ENCODE results near the gene ATP5PO. TPM values are rescaled to one million over a fixed set of nuclear protein-coding genes. Genes with fewer than 3 reads are reported as not detected.

The ATP5PO gene
- total RNA-seq, 1 donor from 2014 or later = 835 TPM

DNA sequence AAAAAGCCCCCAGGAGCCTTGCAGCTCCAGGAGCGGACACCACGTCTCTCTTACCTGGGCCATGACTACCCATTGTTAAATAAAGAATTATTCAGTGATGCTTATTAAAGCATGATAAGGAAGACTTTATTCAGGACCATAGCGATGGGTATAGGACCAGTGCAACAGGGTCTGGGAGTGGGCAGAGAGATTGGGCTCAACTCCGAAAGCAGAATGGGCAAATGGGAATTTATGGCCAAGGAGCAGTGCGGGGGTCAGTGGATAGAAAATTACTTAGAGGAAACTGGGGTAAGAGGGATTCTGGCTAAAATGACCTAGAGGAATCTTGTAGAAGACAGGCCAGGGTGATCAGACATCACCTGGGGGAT lies 580 bp upstream of the ATP5PO start:
- ATAC-seq (ENCODE audit: poor library complexity) (peak; percentile 1), DNase-seq (no peak)
- intact Hi-C loops (cut with DNase I) = loop anchor here (10.0 kb wide), 1 partner anchor 699 kb away; the partner anchor contains the start of gene RCAN1

DNA sequence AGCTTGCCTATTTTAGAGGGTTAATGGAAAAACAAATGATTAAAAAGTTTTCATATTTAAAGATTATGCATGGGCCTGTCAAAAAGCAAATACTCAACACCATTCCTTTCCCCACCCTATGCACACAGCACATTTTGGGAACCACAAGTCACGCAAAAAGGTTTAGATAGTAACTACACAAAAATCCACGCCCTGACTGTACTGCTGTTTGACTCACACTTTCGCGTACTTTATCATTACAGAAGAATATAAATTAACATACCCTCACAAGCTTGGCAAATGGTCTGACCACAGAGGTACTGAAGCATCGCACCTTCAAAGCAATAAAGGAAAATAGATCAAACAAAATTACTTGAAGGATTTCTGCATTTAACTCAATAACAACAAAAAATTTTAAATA lies 1.4 kb downstream of the ATP5PO start:
- intact Hi-C loops (cut with DNase I) = loop anchor here (10.0 kb wide), 1 partner anchor 701 kb away; the partner anchor contains the start of gene RCAN1
- DNase-seq = no peak
- no peak for ATAC-seq (ENCODE audit: poor library complexity)

DNA sequence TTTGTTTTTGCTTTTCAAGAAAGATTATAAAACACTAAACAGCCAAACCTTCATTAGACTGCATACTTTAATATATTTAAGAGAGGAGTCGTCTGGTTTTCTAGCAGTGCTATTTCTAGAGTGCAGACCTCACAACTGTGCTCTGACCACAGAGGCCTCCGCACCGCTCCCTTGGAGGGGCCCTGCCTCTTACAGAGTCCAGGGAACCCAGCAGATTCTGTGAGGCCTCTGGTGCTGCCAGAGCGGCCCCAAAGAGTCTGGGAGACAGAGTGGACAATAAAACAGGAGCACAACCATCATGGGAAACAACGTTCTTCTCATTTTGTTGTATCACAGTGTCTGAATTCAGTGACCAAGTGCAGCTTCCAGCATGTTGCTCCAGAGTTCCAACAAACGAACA lies 5.8 kb downstream of the ATP5PO start:
- DNase-seq (no peak), ATAC-seq (ENCODE audit: poor library complexity) (peak; percentile 18)
- intact Hi-C loops (cut with DNase I) = loop anchor here (10.0 kb wide), 1 partner anchor 705 kb away; the partner anchor contains the start of gene RCAN1

DNA sequence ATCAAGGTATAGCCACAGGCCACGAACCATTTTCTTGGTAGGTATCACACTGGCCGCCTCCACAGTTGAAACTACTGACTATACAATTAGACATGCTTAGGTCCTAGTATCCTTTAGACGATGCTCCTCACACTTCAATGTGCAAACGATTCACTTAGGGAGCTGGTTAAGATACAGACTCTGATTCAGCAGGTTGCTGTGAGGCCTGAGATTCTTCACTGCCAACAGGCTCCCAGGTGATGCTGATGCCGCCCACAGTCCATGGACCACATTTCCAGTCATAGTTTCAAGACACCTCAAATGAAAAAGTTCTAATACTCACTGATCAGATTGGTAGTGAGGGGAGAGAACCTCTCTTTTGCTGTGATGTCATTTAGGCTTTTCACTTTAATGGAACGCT lies 6.8 kb downstream of the ATP5PO start:
- ATAC-seq (ENCODE audit: poor library complexity) = no peak
- DNase-seq = no peak
- intact Hi-C loops (cut with DNase I) = no loop called here

DNA sequence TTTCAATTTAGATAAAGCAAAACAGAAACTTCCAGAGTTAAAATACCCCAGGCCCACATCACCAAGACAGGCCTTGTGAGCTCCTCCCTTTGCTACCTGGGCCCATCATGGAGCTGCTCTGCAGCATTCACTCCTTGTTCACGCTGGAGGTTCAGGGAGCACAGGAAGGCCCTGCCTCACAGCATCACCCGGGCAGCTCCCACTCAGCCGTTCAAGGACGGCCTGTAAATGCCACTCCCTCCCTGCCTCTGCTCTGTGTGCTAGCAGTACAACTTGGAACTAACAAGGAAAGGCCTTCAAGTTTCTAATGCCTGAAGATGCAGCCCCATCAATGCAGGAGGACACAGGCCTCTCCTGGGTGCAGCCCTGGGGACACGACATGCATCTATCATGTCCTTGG lies 11.6 kb downstream of the ATP5PO start:
- intact Hi-C loops (cut with DNase I) = no loop called here
- no peak for DNase-seq
- no peak for ATAC-seq (ENCODE audit: poor library complexity)

DNA sequence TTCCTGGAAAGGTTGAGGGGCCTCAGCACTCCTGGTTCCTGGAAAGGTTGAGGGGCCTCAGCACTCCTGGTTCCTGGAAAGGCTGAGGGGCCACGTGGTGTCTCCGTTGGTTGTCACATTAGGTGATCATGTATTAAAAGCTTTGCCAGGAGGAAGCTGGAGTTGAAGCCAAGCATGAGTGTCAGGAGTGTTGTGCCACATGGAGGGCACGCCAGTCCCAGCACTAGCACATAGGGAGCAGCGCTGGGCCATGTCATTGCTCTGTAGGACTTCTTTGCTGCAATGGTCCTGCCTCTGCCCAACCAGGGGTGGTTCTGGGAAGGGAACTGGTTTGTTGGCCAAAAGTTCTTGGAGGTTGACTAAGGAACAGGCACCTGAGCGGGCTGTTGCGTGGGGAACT lies 13.3 kb downstream of the ATP5PO start:
- intact Hi-C loops (cut with DNase I) = no loop called here
- no peak for DNase-seq
- peak; percentile 66 for ATAC-seq (ENCODE audit: poor library complexity)

DNA sequence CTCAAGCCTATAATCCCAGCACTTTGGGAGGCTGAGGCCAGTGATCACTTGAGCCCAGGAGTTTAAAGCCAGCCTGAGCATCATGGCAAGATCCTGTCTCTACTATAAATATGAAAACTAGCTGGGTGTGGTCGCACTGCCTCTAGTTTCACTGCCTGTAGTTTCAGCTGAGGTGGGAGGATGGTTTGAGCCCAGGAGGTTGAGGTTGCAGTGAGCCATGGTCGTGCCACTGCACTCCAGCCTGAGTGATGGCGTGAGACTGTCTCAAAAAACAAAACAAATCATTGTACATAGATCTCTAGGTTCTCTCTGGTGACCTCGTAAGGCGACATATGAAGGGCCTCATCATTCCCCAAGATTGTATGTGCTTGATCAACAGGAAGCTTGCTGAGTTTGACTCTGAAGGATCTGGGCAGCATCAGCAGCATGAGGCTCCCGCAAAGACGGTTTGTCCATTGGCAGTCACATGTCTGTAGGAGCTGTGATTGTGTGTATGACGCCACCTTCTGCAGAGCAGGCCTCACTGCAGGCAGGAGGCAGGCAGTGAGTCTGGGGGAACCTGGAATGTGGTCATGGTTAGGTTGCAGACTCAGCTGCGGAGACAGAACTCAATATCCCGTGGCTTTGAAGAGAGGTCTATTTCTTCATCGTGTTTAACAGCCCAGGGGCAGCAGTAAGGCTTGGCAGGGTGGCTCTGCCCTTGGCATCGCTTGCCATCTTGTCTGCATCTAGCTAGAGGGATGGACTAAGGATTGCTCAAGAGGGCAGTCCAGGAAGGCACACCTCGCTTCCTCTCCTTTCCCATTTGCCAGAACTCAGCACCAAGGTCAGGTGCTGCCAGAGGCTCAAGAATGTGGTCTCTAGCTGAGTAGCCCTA lies 14.0 kb downstream of the ATP5PO start:
- ATAC-seq (ENCODE audit: poor library complexity) = peak; percentile 64
- no peak for DNase-seq

DNA sequence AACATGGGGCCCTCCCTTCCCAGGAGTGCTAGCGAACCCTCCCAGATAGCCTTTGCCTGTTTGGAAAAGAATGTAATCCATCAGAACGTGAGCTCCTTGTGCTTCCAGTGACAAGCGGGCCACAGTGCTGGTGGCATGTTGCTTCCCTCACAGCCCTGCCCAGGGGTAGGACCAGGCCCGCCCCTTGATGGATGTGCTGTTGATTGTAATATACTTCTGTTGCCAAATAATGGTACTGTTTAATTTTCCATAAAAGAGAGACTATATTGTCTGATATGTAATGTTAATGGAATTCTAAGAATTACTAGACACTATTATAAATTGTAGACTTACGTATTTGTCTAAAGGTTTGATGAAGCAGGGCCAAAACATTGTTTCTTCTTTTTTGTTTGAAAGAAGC lies 16.4 kb downstream of the ATP5PO start:
- intact Hi-C loops (cut with DNase I) = no loop called here
- no peak for DNase-seq
- ATAC-seq (ENCODE audit: poor library complexity) = no peak

More for the DNA sequence above, 14.0 kb downstream of the ATP5PO start:
- intact Hi-C loops (cut with DNase I) = no loop called here

DNA sequence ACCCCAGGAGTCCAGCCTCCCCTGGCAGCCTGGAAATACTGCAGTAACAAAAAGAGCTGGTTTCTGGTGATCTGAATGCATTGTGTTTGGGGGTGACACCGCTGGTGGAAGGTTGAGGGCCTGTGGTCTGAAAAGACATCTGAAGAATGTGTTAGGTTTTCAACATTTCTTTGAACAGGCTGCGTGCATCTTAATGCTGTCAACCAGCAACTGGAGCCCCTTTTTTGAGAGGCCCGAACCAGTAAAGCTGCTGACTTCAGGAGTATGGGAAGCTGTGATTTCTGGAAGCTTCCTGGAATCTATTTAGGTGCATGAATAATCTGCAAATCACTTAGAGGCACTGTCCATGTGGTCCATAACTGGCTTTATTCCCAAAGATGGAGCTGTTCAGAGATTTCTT lies 17.0 kb downstream of the ATP5PO start:
- intact Hi-C loops (cut with DNase I) = no loop called here

DNA sequence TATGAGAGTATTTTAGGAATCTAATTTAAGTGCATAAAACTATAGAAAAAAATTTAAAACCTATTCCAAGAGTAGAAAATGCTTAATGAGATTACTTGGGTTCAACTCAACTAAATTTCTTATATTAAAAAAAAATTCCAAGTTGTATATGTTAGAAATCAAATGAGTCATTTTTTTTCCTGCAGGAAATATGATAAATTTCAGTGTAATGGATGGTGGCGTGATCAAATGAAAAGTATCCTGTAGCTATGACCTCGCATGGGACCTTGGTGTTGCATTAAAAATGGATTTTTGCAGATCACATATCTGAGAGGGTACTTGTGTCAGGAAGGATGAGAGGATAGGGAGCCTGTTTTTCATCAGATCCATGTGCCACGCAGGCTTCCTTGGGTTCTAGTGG lies 17.9 kb downstream of the ATP5PO start:
- DNase-seq (no peak), ATAC-seq (ENCODE audit: poor library complexity) (no peak)
- intact Hi-C loops (cut with DNase I) = no loop called here

More for the DNA sequence above, 17.0 kb downstream of the ATP5PO start:
- ATAC-seq (ENCODE audit: poor library complexity) (no peak), DNase-seq (no peak)

DNA sequence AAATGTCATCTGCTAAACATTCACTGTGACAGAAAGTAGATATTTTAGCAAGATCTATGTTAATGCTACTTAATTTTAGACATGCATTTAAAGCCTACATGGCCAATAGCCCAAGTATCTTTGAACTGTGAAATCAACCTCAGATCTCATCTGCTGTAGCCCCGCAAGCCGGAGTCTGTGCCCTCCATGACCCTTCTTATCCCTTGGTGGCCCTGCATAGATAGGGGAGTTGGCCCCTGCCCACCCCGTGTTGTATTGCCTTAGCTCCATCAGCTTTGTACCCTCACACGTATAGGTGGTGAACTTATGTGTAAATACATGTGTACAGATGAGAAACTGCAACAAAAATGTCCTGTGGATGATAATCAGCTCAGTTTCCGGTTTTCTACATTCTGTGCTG lies 18.5 kb downstream of the ATP5PO start:
- DNase-seq = no peak
- ATAC-seq (ENCODE audit: poor library complexity) = no peak
- intact Hi-C loops (cut with DNase I) = no loop called here

DNA sequence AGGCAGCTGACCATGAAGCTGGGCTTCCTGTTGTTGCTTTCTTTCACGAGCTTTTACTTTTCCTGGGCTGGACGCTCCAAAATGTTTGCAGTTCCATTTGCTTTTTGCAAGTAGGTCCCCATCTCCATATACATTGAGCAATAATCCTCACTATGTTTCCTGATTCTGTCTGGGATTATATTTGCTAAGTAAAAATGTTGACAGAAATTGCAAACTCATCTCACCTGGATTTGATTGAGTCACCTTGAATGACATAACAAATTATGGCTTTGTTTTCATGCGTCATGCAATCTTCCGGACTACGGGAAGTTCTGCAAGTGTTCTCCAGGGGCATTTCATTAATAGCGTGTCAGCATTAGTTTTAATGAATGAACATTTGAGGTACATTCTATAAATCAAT lies 18.9 kb downstream of the ATP5PO start:
- intact Hi-C loops (cut with DNase I) = no loop called here
- DNase-seq (no peak), ATAC-seq (ENCODE audit: poor library complexity) (no peak)

DNA sequence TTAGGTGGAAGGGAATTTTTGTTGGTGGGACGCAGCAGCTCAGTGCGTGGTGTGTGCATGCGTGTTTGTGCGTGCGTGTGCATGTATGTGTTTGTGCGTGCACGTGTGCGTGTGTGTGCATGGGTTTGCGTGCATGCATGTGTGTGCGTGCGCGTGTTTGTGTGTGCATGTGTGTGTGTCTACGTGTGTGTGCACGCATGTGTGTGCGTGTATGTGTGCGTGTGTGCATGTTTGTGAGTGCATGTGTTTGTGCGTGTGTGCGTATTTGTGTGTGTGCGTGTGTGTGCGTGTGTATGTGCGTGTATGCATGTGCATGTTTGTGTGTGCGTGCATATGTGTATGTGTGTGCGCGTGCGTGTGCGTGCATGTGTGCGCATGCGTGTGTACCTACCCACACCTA lies 20.2 kb downstream of the ATP5PO start:
- intact Hi-C loops (cut with DNase I) = no loop called here
- DNase-seq = no peak
- ATAC-seq (ENCODE audit: poor library complexity) = no peak

DNA sequence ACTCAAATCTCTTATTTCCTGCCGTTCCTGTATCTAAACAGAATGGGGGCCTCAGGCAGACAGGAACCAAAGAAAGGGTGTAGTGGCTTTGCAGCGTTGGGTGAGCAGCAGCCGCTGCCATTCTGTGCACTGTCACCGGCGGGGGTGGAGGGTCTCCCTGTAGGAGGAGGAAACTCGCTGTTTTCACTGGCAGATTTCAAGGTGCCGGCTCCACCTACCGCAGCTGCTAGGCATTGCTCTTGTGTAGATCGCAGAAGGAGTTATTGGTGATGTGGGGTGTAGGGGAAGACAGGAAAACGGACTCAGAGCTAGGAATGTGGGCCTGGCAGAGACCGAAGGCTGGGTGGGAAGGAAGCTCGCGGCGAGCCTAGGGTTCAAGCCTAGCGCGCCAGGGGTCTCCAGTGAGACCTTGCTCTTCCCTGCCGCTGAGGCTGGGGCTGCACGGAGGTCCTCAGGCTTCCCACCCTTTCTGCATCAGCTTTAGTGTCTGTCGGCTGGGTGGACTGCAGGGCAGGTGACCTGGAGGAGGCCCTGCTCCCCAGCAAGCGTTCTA lies 20.8 kb downstream of the ATP5PO start:
- intact Hi-C loops (cut with DNase I) = no loop called here
- DNase-seq (peak; percentile 89), ATAC-seq (ENCODE audit: poor library complexity) (peak; percentile 94)

DNA sequence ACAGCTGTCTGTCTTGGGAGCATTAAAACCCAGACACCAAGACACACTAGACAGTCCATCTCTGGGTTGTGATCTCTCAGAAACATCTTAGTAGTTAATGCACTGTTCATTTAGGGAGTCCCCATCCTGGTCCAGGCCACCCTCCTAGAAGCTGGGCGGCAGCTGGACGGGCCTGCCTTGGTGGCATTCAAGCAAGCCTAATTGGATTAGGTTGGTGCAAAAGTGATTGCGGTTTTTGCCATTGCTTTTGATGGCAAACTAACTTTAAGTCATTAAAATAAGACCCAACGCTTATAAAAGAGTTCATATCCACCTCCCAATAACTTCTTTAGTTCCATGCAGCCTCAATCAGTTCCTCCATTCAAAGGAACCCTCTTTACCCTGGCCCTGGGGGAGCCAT lies 21.7 kb downstream of the ATP5PO start:
- DNase-seq (no peak), ATAC-seq (ENCODE audit: poor library complexity) (no peak)
- intact Hi-C loops (cut with DNase I) = no loop called here

DNA sequence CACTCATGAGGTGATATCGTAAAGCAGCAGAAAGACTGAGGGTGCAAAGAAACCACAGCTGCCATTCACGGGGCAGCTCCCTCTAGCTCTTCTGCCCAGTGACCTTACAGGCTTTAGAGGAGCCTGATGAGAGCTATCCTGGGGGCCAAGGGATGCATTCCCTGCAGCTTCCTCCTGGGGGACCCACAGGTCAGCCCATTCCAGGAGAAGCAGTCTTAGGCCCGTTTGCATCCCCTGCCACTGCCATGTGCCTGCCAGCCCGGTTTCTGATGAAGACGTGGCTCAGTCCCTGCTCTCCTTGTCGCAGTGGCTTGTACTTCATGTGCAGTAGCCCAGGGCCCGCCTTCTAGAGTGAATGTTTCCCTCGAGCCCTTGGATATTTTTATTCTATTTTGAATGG lies 22.8 kb downstream of the ATP5PO start:
- ATAC-seq (ENCODE audit: poor library complexity) (no peak), DNase-seq (no peak)
- intact Hi-C loops (cut with DNase I) = no loop called here

DNA sequence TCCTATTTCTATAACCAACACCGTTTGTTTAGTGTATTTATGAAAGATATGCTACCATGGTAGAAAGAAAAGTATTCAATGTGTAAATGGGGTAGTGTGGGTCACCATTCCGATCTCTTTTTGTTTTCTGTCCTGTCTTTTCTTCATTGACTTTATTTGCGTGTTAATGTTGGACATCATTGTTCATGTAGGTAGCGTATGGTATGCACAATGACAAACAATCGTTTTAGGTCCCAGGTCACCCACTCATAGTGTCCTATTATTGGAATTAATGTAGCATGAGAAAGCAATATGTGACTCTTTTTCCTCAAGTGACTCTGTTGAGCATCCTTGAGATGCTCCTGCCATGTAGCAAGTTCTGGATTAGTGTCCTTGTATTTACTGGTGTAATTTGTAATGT lies 25.4 kb downstream of the ATP5PO start:
- DNase-seq (no peak), ATAC-seq (ENCODE audit: poor library complexity) (no peak)
- intact Hi-C loops (cut with DNase I) = no loop called here

DNA sequence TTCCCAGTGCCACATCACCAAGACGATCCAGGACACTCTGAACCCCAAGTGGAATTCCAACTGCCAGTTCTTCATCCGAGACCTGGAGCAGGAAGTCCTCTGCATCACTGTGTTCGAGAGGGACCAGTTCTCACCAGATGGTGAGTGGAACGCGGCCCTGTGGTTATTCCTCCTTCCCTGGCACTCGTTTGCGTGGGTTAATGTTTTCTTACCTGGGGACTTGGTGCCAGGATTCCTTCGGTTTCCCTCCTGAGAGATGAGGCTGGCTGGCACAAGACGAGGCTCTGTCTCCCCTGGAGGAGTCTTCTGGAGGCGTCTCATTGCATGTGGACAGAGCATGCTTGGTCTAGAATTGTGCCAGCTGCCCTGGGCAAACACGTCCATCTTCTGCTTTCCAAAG lies 29.3 kb downstream of the ATP5PO start:
- intact Hi-C loops (cut with DNase I) = no loop called here
- no peak for ATAC-seq (ENCODE audit: poor library complexity)
- DNase-seq = no peak

DNA sequence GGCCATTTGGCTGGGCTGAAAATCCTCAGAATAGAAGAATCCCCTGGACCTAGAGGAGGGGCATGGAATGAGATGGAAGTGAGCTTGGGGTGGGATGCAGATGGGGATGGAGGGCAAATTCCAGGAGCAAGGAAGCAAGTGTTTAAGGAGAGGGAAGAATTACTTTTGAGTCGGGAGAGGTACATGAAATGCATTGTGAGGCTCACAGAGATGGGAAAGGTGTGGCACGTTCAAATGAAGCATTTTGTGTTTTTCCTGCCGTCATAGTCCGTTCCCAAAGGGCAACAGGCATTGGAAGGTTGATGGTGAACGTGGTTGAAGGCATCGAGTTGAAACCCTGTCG lies 30.5 kb downstream of the ATP5PO start:
- intact Hi-C loops (cut with DNase I) = no loop called here
- ATAC-seq (ENCODE audit: poor library complexity) = no peak
- no peak for DNase-seq

DNA sequence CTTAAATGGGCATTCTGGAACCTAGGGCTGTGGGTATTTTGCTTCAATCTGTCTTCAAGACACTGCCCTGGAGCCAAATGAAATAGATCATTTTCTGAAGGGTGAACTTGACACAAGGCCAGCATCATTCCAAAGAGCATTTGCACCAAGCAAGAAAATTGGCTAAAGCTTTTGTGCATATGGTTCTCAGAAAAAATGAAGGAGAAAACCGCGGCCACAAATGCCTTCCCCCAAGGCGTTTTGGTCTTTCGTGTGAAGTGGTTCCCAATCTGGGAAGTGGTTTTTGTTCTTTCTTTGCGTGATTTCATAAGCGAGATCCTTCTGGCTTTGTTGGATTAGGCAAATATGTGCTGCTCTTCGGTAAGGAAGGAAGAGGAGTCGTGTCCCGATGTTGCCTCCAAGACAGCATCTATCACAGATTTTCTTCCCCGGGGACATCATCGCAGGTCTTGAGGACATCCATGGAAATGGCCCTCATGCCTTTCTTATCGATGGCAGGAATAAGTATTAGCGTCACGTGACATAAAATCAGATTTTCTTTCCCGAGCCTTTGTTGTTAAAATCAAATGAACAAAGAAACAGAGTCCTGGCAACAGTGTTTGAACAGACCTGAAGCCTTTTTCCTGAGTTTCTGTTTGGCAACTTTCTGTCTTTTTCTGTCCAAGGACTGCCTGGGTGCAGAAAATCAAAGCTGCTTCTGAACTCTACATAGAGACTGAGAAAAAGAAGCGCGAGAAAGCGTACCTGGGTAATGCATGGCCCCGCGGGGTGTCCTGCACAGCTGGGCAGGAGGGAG lies 31.0 kb downstream of the ATP5PO start:
- ATAC-seq (ENCODE audit: poor library complexity) (no peak), DNase-seq (no peak)
- intact Hi-C loops (cut with DNase I) = no loop called here
